Spinal cord (tissue), 10 donors: ENCODE measurements around the gene DYRK3. TPM values are rescaled to one million over a fixed set of nuclear protein-coding genes. Genes with fewer than 3 reads are reported as not detected.

ENCODE experiments used
- DNase-seq, 6 donors: peaks; one replicate each; pipeline versions ENCODE4 v3.0.0 to v3.0.0-alpha.2; 2013 to 2015; ENCODE audit warnings: low spot score in 6 of 6, low read depth in 4 of 6
- H3K27ac ChIP-seq: one replicate; pipeline ENCODE4 v1.5.1; 2013; ENCODE audit warnings: low read depth, low read length, control low read depth
- H3K27me3 ChIP-seq: one replicate; pipeline ENCODE4 v1.6.1; 2013; ENCODE audit warnings: low read length; ENCODE audit not compliant: control insufficient read depth, insufficient read depth
- H3K36me3 ChIP-seq: one replicate; pipeline ENCODE4 v1.6.1; 2013; ENCODE audit warnings: low read length; ENCODE audit not compliant: control insufficient read depth, insufficient read depth
- H3K4me1 ChIP-seq: one replicate; pipeline ENCODE4 v1.6.1; 2013; ENCODE audit warnings: low read length; ENCODE audit not compliant: control insufficient read depth, insufficient read depth
- H3K4me3 ChIP-seq: one replicate; pipeline ENCODE4 v1.5.1; 2013; ENCODE audit warnings: low read depth, low read length, control low read depth
- H3K9me3 ChIP-seq: one replicate; pipeline ENCODE4 v1.6.1; 2013; ENCODE audit warnings: low read length; ENCODE audit not compliant: control insufficient read depth, insufficient read depth
- WGBS: methylation state at CpG from one replicate; pipeline ENCODE4 v1.1.5; 2013; ENCODE audit warnings: missing lambda C conversion rate; ENCODE audit not compliant: insufficient coverage; 5-methylcytosine and 5-hydroxymethylcytosine counted together
- long read RNA-seq, 4 donors: transcript quantifications; one replicate each; lab custom pipeline, GENCODE V29; 2026
- polyA plus RNA-seq, 2 donors: library from polyadenylated mRNA; unstranded; fragments of 120-200 nt; gene quantifications; one replicate each; pipeline ENCODE4 v1.2.1, GENCODE V29; 2013; ENCODE audit not compliant: insufficient read length in 2 of 2
- total RNA-seq, 2 donors: library from RNA; depleted of rRNA in 1 of 2; stranded (reverse); fragments of 120-200 nt in 1 of 2; fragments of >200 nt in 1 of 2; gene quantifications; one replicate each; pipeline versions ENCODE4 v1.2.3 to v1.2.4, GENCODE V29; 2013 to 2014
- donor health status: healthy.

The DYRK3 gene
- total RNA-seq (10 to 100 TPM; 10.2 to 10.9 TPM), polyA plus RNA-seq (1 to 10 TPM; 8.3 to 9.6 TPM)
- long read RNA-seq, donor 1, transcript DYRK3-203 (3 exons, 2,163 nt): major isoform, 5 of 5 reads
- long read RNA-seq, donor 1, partial matches to known transcripts: 0 of 5 reads
- long read RNA-seq, donor 1, other reads (novel, unspliced or antisense): 0 of 5 reads
- long read RNA-seq, donor 2, partial matches to known transcripts: 0 of 2 reads
- long read RNA-seq, donor 2, other reads (novel, unspliced or antisense): 0 of 2 reads
- long read RNA-seq, donor 3: 0 reads
- long read RNA-seq, donor 4, partial matches to known transcripts: 0 of 4 reads
- long read RNA-seq, donor 4, other reads (novel, unspliced or antisense): 0 of 4 reads

GRCh38 chr1:206635080-206635977 is at the start of gene DYRK3:
DYRK3 (plus strand) TSS chr1:206635536; CDS start chr1:206635704, 168 bp downstream.
- H3K27ac ChIP-seq: peak within 1 kb of the TSS; percentile 73
- H3K36me3 ChIP-seq: peaks cover 8% of the 10 kb centered on the region
- peaks cover 16% of the 10 kb centered on the region for H3K4me1 ChIP-seq
- no peaks in the 10 kb centered on the region for H3K9me3 ChIP-seq
- H3K27me3 ChIP-seq: no peaks in the 10 kb centered on the region
- under 1% methylated on average over 68 of the region's 84 CpGs for WGBS
- peak within 1 kb of the TSS; percentile 59 for H3K4me3 ChIP-seq
- DNase-seq: peak in 5 of 6 donors; percentile 63 to 96 (median 84)

GRCh38 chr1:206586501-206587445 is 48.6 kb upstream of the DYRK3 start:
- peaks cover 30% of the 10 kb centered on the region for H3K36me3 ChIP-seq
- H3K4me1 ChIP-seq: peaks cover 2% of the 10 kb centered on the region
- 85% methylated on average over 7 of the region's 13 CpGs for WGBS
- no peak overlapping the region for H3K4me3 ChIP-seq
- no peaks in the 10 kb centered on the region for H3K27me3 ChIP-seq
- no peak overlapping the region for H3K27ac ChIP-seq
- no peak for DNase-seq
- no peaks in the 10 kb centered on the region for H3K9me3 ChIP-seq

GRCh38 chr1:206587904-206588303 is 47.4 kb upstream of the DYRK3 start:
- Histone ChIP-seq H3K27me3 (no peaks in the 10 kb centered on the region), H3K9me3 (no peaks in the 10 kb centered on the region), H3K36me3 (peaks cover 40% of the 10 kb centered on the region), H3K4me1 (peaks cover 2% of the 10 kb centered on the region), H3K27ac (no peak overlapping the region), H3K4me3 (no peak overlapping the region)
- whole genome bisulfite sequencing: 75% methylated on average over 14 of the region's 14 CpGs
- no peak for DNase-seq

- H3K9me3 ChIP-seq: no peaks in the 10 kb centered on the region
- no peak overlapping the region for H3K27ac ChIP-seq
- WGBS: 82% methylated on average over 5 of the region's 6 CpGs
- peaks cover 46% of the 10 kb centered on the region for H3K36me3 ChIP-seq
- DNase-seq: no peak
- H3K4me3 ChIP-seq: no peak overlapping the region
- no peaks in the 10 kb centered on the region for H3K27me3 ChIP-seq
- H3K4me1 ChIP-seq: peaks cover 2% of the 10 kb centered on the region
Observed at GRCh38 chr1:206588492-206588891, 46.8 kb upstream of the DYRK3 start.

- no peak overlapping the region for H3K27ac ChIP-seq
- no peaks in the 10 kb centered on the region for H3K9me3 ChIP-seq
- WGBS: 100% methylated on average over 5 of the region's 7 CpGs
- peaks cover 48% of the 10 kb centered on the region for H3K36me3 ChIP-seq
- DNase-seq: no peak
- peaks cover 2% of the 10 kb centered on the region for H3K4me1 ChIP-seq
- no peaks in the 10 kb centered on the region for H3K27me3 ChIP-seq
- H3K4me3 ChIP-seq: no peak overlapping the region
Observed at GRCh38 chr1:206589206-206589605, 46.1 kb upstream of the DYRK3 start.

GRCh38 chr1:206590025-206590758 is 45.1 kb upstream of the DYRK3 start:
- peaks cover 48% of the 10 kb centered on the region for H3K36me3 ChIP-seq
- no peaks in the 10 kb centered on the region for H3K27me3 ChIP-seq
- no peak for DNase-seq
- WGBS: 92% methylated on average over 3 of the region's 8 CpGs
- no peak overlapping the region for H3K27ac ChIP-seq
- no peak overlapping the region for H3K4me3 ChIP-seq
- peaks cover 2% of the 10 kb centered on the region for H3K4me1 ChIP-seq
- H3K9me3 ChIP-seq: no peaks in the 10 kb centered on the region

GRCh38 chr1:206591226-206591625 is 44.1 kb upstream of the DYRK3 start:
- 44% methylated on average over 2 of the region's 5 CpGs for WGBS
- peaks cover 2% of the 10 kb centered on the region for H3K4me1 ChIP-seq
- no peak overlapping the region for H3K27ac ChIP-seq

GRCh38 chr1:206591696-206592095 is 43.6 kb upstream of the DYRK3 start:
- Histone ChIP-seq H3K4me3 (no peak overlapping the region), H3K27me3 (no peaks in the 10 kb centered on the region), H3K27ac (no peak overlapping the region), H3K9me3 (no peaks in the 10 kb centered on the region), H3K4me1 (peaks cover 2% of the 10 kb centered on the region), H3K36me3 (peaks cover 45% of the 10 kb centered on the region)
- no peak for DNase-seq
- 100% methylated on average over 3 of the region's 9 CpGs for WGBS

More at GRCh38 chr1:206591226-206591625, 44.1 kb upstream of the DYRK3 start:
- DNase-seq: no peak
- Histone ChIP-seq H3K4me3 (no peak overlapping the region), H3K27me3 (no peaks in the 10 kb centered on the region), H3K9me3 (no peaks in the 10 kb centered on the region), H3K36me3 (peaks cover 46% of the 10 kb centered on the region)
